CD4-positive, alpha-beta T cell (primary cell): ENCODE measurements around the gene PRAC1. TPM values are rescaled to one million over a fixed set of nuclear protein-coding genes. Genes with fewer than 3 reads are reported as not detected.

Experiments used
- ATAC-seq: fragments of 200-7000 bp; cut with Tn5 transposase; one replicate; pipeline ENCODE4 v1.10.0; 2022; ENCODE audit warnings: mild to moderate bottlenecking; ENCODE audit not compliant: poor library complexity
- CTCF ChIA-PET: fragments of 350-600 bp; sonication (Branson Sonifier 250); formaldehyde crosslinking; loops from one replicate; lab custom pipeline; 2021; ENCODE audit warnings: antibody characterized with exemption, inconsistent platforms; lab: Charles Lee
- POLR2A ChIA-PET: fragments of 350-600 bp; sonication (Branson Sonifier 250); formaldehyde crosslinking; loops from one replicate; lab custom pipeline; 2021; ENCODE audit warnings: antibody characterized with exemption, inconsistent platforms; lab: Charles Lee
- DNase-seq, 14 experiments: peaks; one replicate each; pipeline ENCODE4 v3.0.0-alpha.2; 2013 to 2020; ENCODE audit warnings: mixed read lengths in 2 of 14
- H3K27ac ChIP-seq, 2 donors: one replicate each; pipeline versions ENCODE4 v1.5.1 to v1.7.0; 2013; ENCODE audit warnings: low read length in 2 of 2, low read depth in 1 of 2, mild to moderate bottlenecking in 1 of 2
- H3K27me3 ChIP-seq, 2 experiments: 1 replicate in 1 of 2; 2 replicates in 1 of 2; pipeline versions ENCODE4 v1.6.1 to v1.7.0; 2013; ENCODE audit warnings: low read length in 2 of 2, control low read depth in 1 of 2, mild to moderate bottlenecking in 1 of 2, moderate library complexity in 1 of 2; ENCODE audit not compliant: insufficient read depth in 2 of 2, control insufficient read depth in 1 of 2
- H3K36me3 ChIP-seq: one replicate; pipeline ENCODE4 v1.6.1; 2013; ENCODE audit warnings: low read length, control low read depth; ENCODE audit not compliant: insufficient read depth
- H3K4me1 ChIP-seq: one replicate; pipeline ENCODE4 v1.6.1; 2013; ENCODE audit warnings: low read length, control low read depth; ENCODE audit not compliant: insufficient read depth
- H3K4me3 ChIP-seq: one replicate; pipeline ENCODE4 v1.5.1; 2013; ENCODE audit warnings: mild to moderate bottlenecking, low read length, moderate library complexity
- H3K9me3 ChIP-seq, 2 experiments: 1 replicate in 1 of 2; 2 replicates in 1 of 2; pipeline versions ENCODE4 v1.6.1 to v1.7.0; 2013; ENCODE audit warnings: low read length in 2 of 2, mild to moderate bottlenecking in 2 of 2, control low read depth in 1 of 2, moderate library complexity in 1 of 2; ENCODE audit not compliant: control insufficient read depth in 1 of 2, insufficient read depth in 1 of 2
- H3K27ac Mint-ChIP-seq: one replicate; pipeline ENCODE4 v1.8.0; 2020; ENCODE audit warnings: mixed read lengths
- H3K27me3 Mint-ChIP-seq: one replicate; pipeline ENCODE4 v1.8.0; 2021; ENCODE audit warnings: mixed read lengths
- H3K36me3 Mint-ChIP-seq: one replicate; pipeline ENCODE4 v1.8.0; 2021; ENCODE audit warnings: low read depth, mixed read lengths
- H3K4me1 Mint-ChIP-seq: one replicate; pipeline ENCODE4 v1.8.0; 2021; ENCODE audit warnings: low read depth, mixed read lengths
- H3K4me3 Mint-ChIP-seq: one replicate; pipeline ENCODE4 v1.8.0; 2020; ENCODE audit warnings: mild to moderate bottlenecking, mixed read lengths
- H3K9me3 Mint-ChIP-seq: one replicate; pipeline ENCODE4 v1.8.0; 2020; ENCODE audit warnings: mixed read lengths
- CTCF ChIP-seq: fragments of 200-600 bp; IDR thresholded peaks from one replicate; pipeline ENCODE4 v1.8.0; 2022; ENCODE audit warnings: antibody characterized with exemption, mild to moderate bottlenecking
- intact Hi-C, 2 experiments: fragments of 100-400 bp; cut with DNase I in 1 of 2; cut with micrococcal nuclease in 1 of 2; formaldehyde crosslinking; loops; one replicate each; pipeline versions ENCODE4 v1.15.1 to v1.9.0; 2023 to 2025; cut with DNase I, micrococcal nuclease
- microRNA-seq: library from miRNA; unstranded; fragments of <30 nt; microRNA quantifications from one replicate; pipeline ENCODE4 v1.2.0, GENCODE V29; 2021; ENCODE audit warnings: borderline microRNAs expressed, borderline replicate concordance
- total RNA-seq, 174 experiments: library from RNA in 2 of 174; stranded (reverse) in 2 of 174; gene quantifications; one replicate each; pipeline ENCODE4 v1.2.3 and lab custom pipeline; 2021 to 2026

PRAC1 gene
- total RNA-seq, 2 experiments from 2014 or later = not detected

DNA sequence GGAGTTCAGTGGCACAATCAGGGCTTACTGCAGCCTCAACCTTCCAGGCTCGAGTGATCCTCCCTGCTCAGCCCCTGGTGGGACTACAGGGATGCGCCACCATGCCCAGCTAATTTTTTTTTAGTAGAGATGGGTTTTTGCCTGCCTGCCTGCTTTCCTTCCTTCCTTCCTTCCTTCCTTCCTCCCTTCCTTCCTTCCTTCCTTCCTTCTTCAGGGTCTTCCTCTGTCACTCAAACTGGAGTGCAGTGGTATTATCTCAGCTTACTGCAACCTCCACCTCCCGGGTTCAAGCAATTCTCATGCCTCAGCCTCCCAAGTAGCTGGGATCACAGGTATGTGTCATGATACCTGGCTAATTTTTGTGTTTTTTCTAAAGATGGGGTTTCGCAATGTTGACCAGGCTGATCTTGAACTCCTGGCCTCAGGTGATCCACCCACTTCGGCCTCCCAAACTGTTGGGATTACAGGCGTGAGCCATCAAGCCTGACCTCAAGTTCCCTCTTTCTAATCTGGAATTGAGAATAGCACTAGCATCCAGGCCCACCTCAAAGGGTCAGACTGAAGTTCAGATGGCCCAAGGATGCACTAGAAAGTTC, 45.3 kb downstream of the PRAC1 start:
- H3K27me3 ChIP-seq = peaks cover 15 to 18% of the 10 kb centered on the region in 2 experiments
- Mint-ChIP-seq H3K27ac (no peak overlapping the region), H3K4me3 (no peak overlapping the region), H3K36me3 (no peaks in the 10 kb centered on the region), H3K27me3 (peaks cover 75% of the 10 kb centered on the region), H3K4me1 (no peaks in the 10 kb centered on the region), H3K9me3 (no peaks in the 10 kb centered on the region)
- H3K4me1 ChIP-seq = peaks cover 8% of the 10 kb centered on the region
- intact Hi-C loops = loop anchor here (5.0 to 10.0 kb wide), 2 partner anchors 355 to 618 kb away; no protein-coding TSS in a partner anchor
- DNase-seq (no peak), ATAC-seq (no peak)
- CTCF ChIA-PET = interaction anchor here (1.8 kb wide), 1 partner anchor 69 kb away, joined by 6 read pairs; no protein-coding TSS in a partner anchor
- no peak overlapping the region for H3K27ac ChIP-seq
- TF ChIP-seq CTCF = no peak
- POLR2A ChIA-PET = no interaction called here
- H3K36me3 ChIP-seq = no peaks in the 10 kb centered on the region
- H3K9me3 ChIP-seq = no peaks in the 10 kb centered on the region
- no peak overlapping the region for H3K4me3 ChIP-seq

- Mint-ChIP-seq H3K36me3 (no peaks in the 10 kb centered on the region), H3K27ac (no peak overlapping the region), H3K4me3 (no peak overlapping the region), H3K9me3 (no peaks in the 10 kb centered on the region), H3K4me1 (peaks cover 5% of the 10 kb centered on the region), H3K27me3 (peaks cover 74% of the 10 kb centered on the region)
- no peak for TF ChIP-seq CTCF
- Histone ChIP-seq H3K4me1 (peaks cover 7% of the 10 kb centered on the region), H3K27me3 (peaks cover 9 to 19% of the 10 kb centered on the region in 2 experiments), H3K4me3 (no peak overlapping the region), H3K9me3 (no peaks in the 10 kb centered on the region), H3K36me3 (no peaks in the 10 kb centered on the region), H3K27ac (no peak overlapping the region)
- ChIA-PET POLR2A (no interaction called here), CTCF (interaction anchor here (0.5 to 2.2 kb wide), 17 partner anchors 9 to 1862 kb away, joined by 3 to 12 read pairs (median 4); partner anchors contain the start of gene ATP5MC1)
- DNase-seq = no peak
- intact Hi-C loops = loop anchor here (2.0 to 10.0 kb wide), 3 partner anchors 118 to 622 kb away; no protein-coding TSS in a partner anchor
- ATAC-seq = no peak
These were observed 50.0 kb downstream of the PRAC1 start for GRCh38 chr17:48672340-48672739.

Small RNAs within 50 kb of the gene (microRNA-seq; reads per million reads assigned to microRNA genes)
- not detected for gene MIR3185

Other genes with a start within 250 kb of the PRAC1 start
- gene HOXB1, start 191.5 kb downstream of the PRAC1 start, total RNA-seq = not detected
- 1 to 10 TPM; 4.8 to 4.9 TPM for gene HOXB2, start 177.4 kb downstream of the PRAC1 start, total RNA-seq
- gene HOXB4, start 144.2 kb downstream of the PRAC1 start, total RNA-seq = under 1 TPM; 0.16 to 0.17 TPM
- under 1 TPM; 0.25 to 0.36 TPM for gene HOXB3, start 132.3 kb downstream of the PRAC1 start, total RNA-seq
- gene HOXB5, start 128.7 kb downstream of the PRAC1 start, total RNA-seq = not detected
- not detected for gene HOXB6, start 117.5 kb downstream of the PRAC1 start, total RNA-seq
- not detected for gene HOXB7, start 111.5 kb downstream of the PRAC1 start, total RNA-seq
- not detected for gene HOXB8, start 107.2 kb downstream of the PRAC1 start, total RNA-seq
- gene HOXB9, start 96.2 kb downstream of the PRAC1 start, total RNA-seq = not detected
- gene PRAC2, start 667 bp upstream of the PRAC1 start, total RNA-seq = not detected
- gene HOXB13, start 6.2 kb upstream of the PRAC1 start, total RNA-seq = not detected
- gene TTLL6, start 94.7 kb upstream of the PRAC1 start, total RNA-seq = not detected
- 100 to 1,000 TPM; 140 to 142 TPM for gene CALCOCO2, start 108.5 kb upstream of the PRAC1 start, total RNA-seq
- 10 to 100 TPM; 11.8 to 13.9 TPM for gene ATP5MC1, start 170.3 kb upstream of the PRAC1 start, total RNA-seq
- gene UBE2Z, start 185.9 kb upstream of the PRAC1 start, total RNA-seq = 10 to 100 TPM; 60.5 to 61.6 TPM
- gene SNF8, start 222.3 kb upstream of the PRAC1 start, total RNA-seq = 10 to 100 TPM; 53.8 to 57.4 TPM
- not detected for gene GIP, start 246.1 kb upstream of the PRAC1 start, total RNA-seq